GM19328 (cell line): ENCODE data around the gene LCTL.

Experiments used
- ATAC-seq: cut with Tn5 transposase; IDR thresholded peaks from one replicate; pipeline ENCODE4 v1.9.1; 2021; ENCODE audit warnings: mild to moderate bottlenecking, moderate library complexity; ENCODE audit not compliant: unreplicated experiment

LCTL gene

GRCh38 chr15:66565741-66566144 lies at the start of gene LCTL:
TSS of gene LCTL (minus strand) at chr15:66565998. CDS start at chr15:66565365, 633 bp downstream.
- ATAC-seq = no peak

GRCh38 chr15:66614951-66615760 lies 49.4 kb upstream of the LCTL start:
- no peak for ATAC-seq

- no peak for ATAC-seq
Measured at GRCh38 chr15:66614456-66614855, 48.7 kb upstream of the LCTL start.

- ATAC-seq = no peak
Measured at GRCh38 chr15:66613743-66614142, 47.9 kb upstream of the LCTL start.

GRCh38 chr15:66611257-66612053 lies 45.7 kb upstream of the LCTL start:
- no peak for ATAC-seq

GRCh38 chr15:66609876-66610275 lies 44.1 kb upstream of the LCTL start:
- no peak for ATAC-seq

- ATAC-seq = no peak
Measured at GRCh38 chr15:66608881-66609280, 43.1 kb upstream of the LCTL start.

- ATAC-seq = no peak
Measured at GRCh38 chr15:66608159-66608558, 42.4 kb upstream of the LCTL start.

GRCh38 chr15:66603301-66604179 lies 37.7 kb upstream of the LCTL start:
- no peak for ATAC-seq

GRCh38 chr15:66601521-66601920 lies 35.7 kb upstream of the LCTL start:
- ATAC-seq = no peak

- ATAC-seq = no peak
Measured at GRCh38 chr15:66600240-66600627, 34.4 kb upstream of the LCTL start.

- no peak for ATAC-seq
Measured at GRCh38 chr15:66599536-66600239, 33.9 kb upstream of the LCTL start.

GRCh38 chr15:66598095-66598815 lies 32.5 kb upstream of the LCTL start:
- ATAC-seq = no peak

GRCh38 chr15:66595931-66596545 lies 30.2 kb upstream of the LCTL start:
- ATAC-seq = no peak

- no peak for ATAC-seq
Measured at GRCh38 chr15:66595332-66595731, 29.5 kb upstream of the LCTL start.

- ATAC-seq = no peak
Measured at GRCh38 chr15:66594836-66595235, 29.0 kb upstream of the LCTL start.

GRCh38 chr15:66594344-66594743 lies 28.5 kb upstream of the LCTL start:
- no peak for ATAC-seq

GRCh38 chr15:66593219-66593780 lies 27.5 kb upstream of the LCTL start:
- ATAC-seq = no peak
